Esophagus squamous epithelium (tissue), 4 donors: ENCODE measurements around the gene PARD3B.

ENCODE experiments used
- POLR2A ChIP-seq, 4 donors: fragments of 450-650 bp; IDR thresholded peaks; one replicate each; pipeline ENCODE4 v1.6.1; 2017; ENCODE audit warnings: antibody characterized with exemption in 4 of 4, mild to moderate bottlenecking in 4 of 4, moderate library complexity in 3 of 4
- TF ChIP-seq, protein P1 (sequence below), 6 experiments: fragments of 450-650 bp in 4 of 6; fragments of 200-600 bp in 2 of 6; sonication (generic) in 2 of 6; IDR thresholded peaks; one replicate each; pipeline ENCODE4 v1.5.1; 2016 to 2019; ENCODE audit warnings: antibody characterized with exemption in 6 of 6, mild to moderate bottlenecking in 4 of 6, moderate library complexity in 4 of 6

DNA sequence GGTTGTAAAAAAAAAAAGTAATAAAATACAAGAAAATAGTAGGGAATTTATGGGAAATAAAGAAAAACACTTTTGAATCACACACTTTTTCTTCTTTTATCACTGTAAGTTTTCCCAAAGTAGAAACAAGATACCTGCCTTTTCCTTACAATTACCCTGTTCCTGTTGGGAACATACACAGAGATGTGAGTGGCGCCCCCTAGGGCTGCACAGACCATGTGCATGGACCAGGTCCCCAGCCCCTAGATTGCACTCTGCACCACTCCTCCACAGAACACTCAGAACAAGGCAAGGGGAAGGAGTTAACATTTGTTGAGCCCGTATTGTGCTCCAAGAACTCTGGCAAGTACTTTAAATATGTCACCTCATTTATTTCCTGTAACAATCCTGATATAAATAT is 1018.4 kb downstream of the PARD3B start:
- TF ChIP-seq, protein P1, sequence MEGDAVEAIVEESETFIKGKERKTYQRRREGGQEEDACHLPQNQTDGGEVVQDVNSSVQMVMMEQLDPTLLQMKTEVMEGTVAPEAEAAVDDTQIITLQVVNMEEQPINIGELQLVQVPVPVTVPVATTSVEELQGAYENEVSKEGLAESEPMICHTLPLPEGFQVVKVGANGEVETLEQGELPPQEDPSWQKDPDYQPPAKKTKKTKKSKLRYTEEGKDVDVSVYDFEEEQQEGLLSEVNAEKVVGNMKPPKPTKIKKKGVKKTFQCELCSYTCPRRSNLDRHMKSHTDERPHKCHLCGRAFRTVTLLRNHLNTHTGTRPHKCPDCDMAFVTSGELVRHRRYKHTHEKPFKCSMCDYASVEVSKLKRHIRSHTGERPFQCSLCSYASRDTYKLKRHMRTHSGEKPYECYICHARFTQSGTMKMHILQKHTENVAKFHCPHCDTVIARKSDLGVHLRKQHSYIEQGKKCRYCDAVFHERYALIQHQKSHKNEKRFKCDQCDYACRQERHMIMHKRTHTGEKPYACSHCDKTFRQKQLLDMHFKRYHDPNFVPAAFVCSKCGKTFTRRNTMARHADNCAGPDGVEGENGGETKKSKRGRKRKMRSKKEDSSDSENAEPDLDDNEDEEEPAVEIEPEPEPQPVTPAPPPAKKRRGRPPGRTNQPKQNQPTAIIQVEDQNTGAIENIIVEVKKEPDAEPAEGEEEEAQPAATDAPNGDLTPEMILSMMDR (IDR thresholded peaks at IDR 0.05) = peak in 4 of 6 experiments; percentile 6 to 33 (median 22)
- no peak for TF ChIP-seq POLR2A (IDR thresholded peaks at IDR 0.05)
